GM13976 (cell line): ENCODE measurements around the gene DMC1.

Experiments used
- DNase-seq: peaks from one replicate; pipeline ENCODE4 v3.0.0; 2012; ENCODE audit warnings: low spot score
- CTCF ChIP-seq: IDR thresholded peaks from 2 replicates; pipeline ENCODE4 v1.5.1; 2012; ENCODE audit warnings: borderline replicate concordance, mild to moderate bottlenecking; ENCODE audit not compliant: insufficient read depth; ENCODE audit errors: extremely low read depth, missing control alignments, control extremely low read depth
- in situ Hi-C: fragments of 300-500 bp; cut with MboI; formaldehyde crosslinking; loops from one replicate; pipeline ENCODE4 v1.12.0; 2022; ENCODE audit warnings: low sequenced_read_pairs, mixed read lengths, inconsistent platforms; ENCODE audit not compliant: unreplicated experiment

The DMC1 gene

GRCh38 chr22:38567531-38568285, 2.3 kb downstream of the DMC1 start:
- DNase-seq, result no peak
- in situ Hi-C loops, result no loop called here
- no peak for TF ChIP-seq CTCF

GRCh38 chr22:38566726-38567504, 3.1 kb downstream of the DMC1 start:
- in situ Hi-C loops, result no loop called here
- TF ChIP-seq CTCF, result no peak
- DNase-seq, result no peak

GRCh38 chr22:38565441-38565840, 4.5 kb downstream of the DMC1 start:
- in situ Hi-C loops, result no loop called here
- DNase-seq, result no peak
- no peak for TF ChIP-seq CTCF

GRCh38 chr22:38564669-38565068, 5.3 kb downstream of the DMC1 start:
- in situ Hi-C loops, result no loop called here
- no peak for TF ChIP-seq CTCF
- no peak for DNase-seq

GRCh38 chr22:38554281-38554680, 15.7 kb downstream of the DMC1 start:
- DNase-seq, result no peak
- in situ Hi-C loops, result no loop called here
- no peak for TF ChIP-seq CTCF

GRCh38 chr22:38549101-38549894, 20.7 kb downstream of the DMC1 start:
- peak; percentile 36 for DNase-seq
- in situ Hi-C loops, result no loop called here
- TF ChIP-seq CTCF, result no peak
